GM12878 (cell line): ENCODE measurements around the gene CNR2. TPM values are rescaled to one million over a fixed set of nuclear protein-coding genes. Genes with fewer than 3 reads are reported as not detected.

ENCODE experiments used
- ATAC-seq: fragments of 200-7000 bp; cut with Tn5 transposase; 3 replicates; pipeline ENCODE4 v1.9.1; 2020; ENCODE audit warnings: mild to moderate bottlenecking, moderate library complexity
- BruUV-seq: library from RNA; stranded (reverse); fragments of 400-500 nt; replicated peaks from 2 replicates; lab custom pipeline; 2021; lab: Mats Ljungman, UMichigan
- CTCF ChIA-PET: fragments of 300-600 bp; sonication (Branson Sonifier 250); formaldehyde crosslinking; extraction: SDS; loops from one replicate; lab custom pipeline; 2021; ENCODE audit warnings: inconsistent platforms; lab: Yijun Ruan, JAX
- POLR2A ChIA-PET: fragments of 350-600 bp; formaldehyde crosslinking; extraction: SDS; loops from one replicate; lab custom pipeline; 2021; ENCODE audit warnings: inconsistent platforms; lab: Charles Lee
- RAD21 ChIA-PET: fragments of 300-600 bp; sonication (Branson Sonifier 250); formaldehyde crosslinking; loops from one replicate; lab custom pipeline; 2023; ENCODE audit warnings: antibody characterized with exemption; ENCODE audit not compliant: unreplicated experiment; lab: Charles Lee
- SMC1A ChIA-PET: fragments of 300-600 bp; sonication (Branson Sonifier 250); formaldehyde crosslinking; loops from one replicate; lab custom pipeline; 2023; ENCODE audit not compliant: unreplicated experiment, uncharacterized antibody; lab: Charles Lee
- DNase-seq: peaks from one replicate; pipeline ENCODE4 v3.0.0-alpha.2; 2011; ENCODE audit warnings: low read depth, low spot score
- FAIRE-seq: peaks from 3 replicates; lab custom pipeline; 2011; peaks lifted over from hg19 to GRCh38; lab: Jason Lieb, UNC
- H2AFZ ChIP-seq: 2 replicates; pipeline ENCODE4 v1.6.0; 2011; ENCODE audit warnings: low read depth, low read length, control low read depth; ENCODE audit not compliant: control insufficient read depth
- H3K27ac ChIP-seq: 2 replicates; pipeline ENCODE4 v1.5.1; 2011; ENCODE audit warnings: control low read depth; ENCODE audit not compliant: control insufficient read depth, insufficient read depth
- H3K27me3 ChIP-seq, 2 experiments: replicated peaks in 1 of 2; 2 replicates each; pipeline versions ENCODE4 v1.6.0 to v1.6.1; 2011; ENCODE audit warnings: low read length in 1 of 2; ENCODE audit not compliant: control insufficient read depth in 2 of 2, insufficient read depth in 2 of 2
- H3K36me3 ChIP-seq, 2 experiments: 2 replicates each; pipeline ENCODE4 v1.5.1; 2011; ENCODE audit warnings: low read length in 1 of 2; ENCODE audit not compliant: control insufficient read depth in 2 of 2, insufficient read depth in 2 of 2
- H3K4me1 ChIP-seq: 2 replicates; pipeline ENCODE4 v1.6.1; 2011; ENCODE audit warnings: mild to moderate bottlenecking, low read length, moderate library complexity, mixed read lengths; ENCODE audit not compliant: control insufficient read depth, insufficient read depth
- H3K4me2 ChIP-seq: 2 replicates; pipeline ENCODE4 v1.6.0; 2011; ENCODE audit warnings: control low read depth; ENCODE audit not compliant: control insufficient read depth, insufficient read depth
- H3K4me3 ChIP-seq: fragments of 200-600 bp; sonication (generic); 2 replicates; pipeline ENCODE4 v1.5.1; 2016
- H3K79me2 ChIP-seq: 2 replicates; pipeline ENCODE4 v1.6.0; 2011; ENCODE audit warnings: low read length; ENCODE audit not compliant: control insufficient read depth, insufficient read depth
- H3K9ac ChIP-seq: 2 replicates; pipeline ENCODE4 v1.8.0; 2011; ENCODE audit warnings: low read length, control low read depth, mixed read lengths; ENCODE audit not compliant: control insufficient read depth, insufficient read depth
- H3K9me3 ChIP-seq: replicated peaks from 3 replicates; pipeline ENCODE4 v1.5.1; 2011; ENCODE audit warnings: mild to moderate bottlenecking, low read length; ENCODE audit not compliant: control insufficient read depth, insufficient read depth
- H4K20me1 ChIP-seq: 2 replicates; pipeline ENCODE4 v1.6.0; 2011; ENCODE audit not compliant: control insufficient read depth, insufficient read depth
- EGR1 ChIP-seq, 2 experiments: IDR thresholded peaks; 1 replicate in 1 of 2; 2 replicates in 1 of 2; pipeline ENCODE4 v1.6.1; 2011 to 2012; ENCODE audit warnings: low read depth in 2 of 2, low read length in 2 of 2, borderline replicate concordance in 1 of 2, mild to moderate bottlenecking in 1 of 2, moderate library complexity in 1 of 2
- NFYB ChIP-seq: IDR thresholded peaks from 2 replicates; pipeline ENCODE4 v1.6.1; 2011; ENCODE audit warnings: low read depth, mild to moderate bottlenecking, low read length, improper control_type of control experiment, moderate library complexity; ENCODE audit not compliant: insufficient read depth
- TCF12 ChIP-seq: IDR thresholded peaks from 2 replicates; pipeline ENCODE4 v1.6.1; 2011; ENCODE audit warnings: low read depth, mild to moderate bottlenecking, low read length
- WGBS: methylation state at CpG from one replicate; pipeline ENCODE4 v1.1.6; 2016; ENCODE audit warnings: low lambda C conversion rate; ENCODE audit not compliant: insufficient replicate concordance, insufficient coverage; ENCODE audit errors: missing lambda C conversion rate; 5-methylcytosine and 5-hydroxymethylcytosine counted together
- in situ Hi-C: fragments of 300-500 bp; cut with MboI; formaldehyde crosslinking; loops from 9 replicates; pipeline ENCODE4 v1.14.3; 2018; ENCODE audit warnings: mixed read lengths
- intact Hi-C: fragments of 100-400 bp; cut with micrococcal nuclease; formaldehyde crosslinking; loops from one replicate; pipeline ENCODE4 v1.14.2; 2022; ENCODE audit not compliant: unreplicated experiment
- polyA plus RNA-seq, 11 experiments: library from polyadenylated mRNA; depleted of rRNA in 4 of 11; unstranded in 6 of 11; stranded (reverse) in 5 of 11; fragments of >200 nt; fragmentation: Nextera tagmentation in 4 of 11; fragmentation: Illumina TruSeq in 1 of 11; extraction: Ambion mirVana in 4 of 11; extraction: Trizol in 1 of 11; gene quantifications; 1 replicate in 1 of 11; 2 replicates in 10 of 11; pipeline versions ENCODE4 v1.2.1 to v1.2.3, GENCODE V29; 2011 to 2016; ENCODE audit warnings: inconsistent platforms in 2 of 11, missing spikeins in 2 of 11, low read depth in 1 of 11
- total RNA-seq, 4 experiments: library from RNA; depleted of rRNA in 3 of 4; stranded (reverse); fragments of >200 nt in 3 of 4; fragmentation: Illumina TruSeq in 1 of 4; extraction: Trizol in 1 of 4; gene quantifications; 2 replicates each; pipeline versions ENCODE4 v1.2.1 to v1.2.3, GENCODE V29; 2013 to 2021
- TF ChIP-seq, protein P1 (sequence below): IDR thresholded peaks from 2 replicates; pipeline ENCODE4 v1.6.1; 2012; ENCODE audit warnings: improper control_type of control experiment, low read depth, low read length; ENCODE audit not compliant: insufficient replicate concordance

CNR2 gene
- total and polyA plus RNA-seq, 10 of the 15 experiments (the other 5 are each of a cell fraction or from before 2014, with no cell fraction given): 0.46 to 19.8 (median 12.2) TPM

- no peak for DNase-seq
- intact Hi-C loops (no loop called here), in situ Hi-C loops (no loop called here)
- Histone ChIP-seq H2AFZ (no peak overlapping the region), H3K4me1 (no peaks in the 10 kb centered on the region), H3K9me3 (peaks cover 18% of the 10 kb centered on the region), H3K27ac (no peak overlapping the region), H3K4me3 (no peak overlapping the region), H3K4me2 (no peak overlapping the region), H3K79me2 (no peaks in the 10 kb centered on the region), H3K27me3 (no peaks in the 10 kb centered on the region; a peak in 1 of 4 replicates), H3K9ac (no peak overlapping the region), H3K36me3 (peaks cover 0 to 9% of the 10 kb centered on the region in 2 experiments; a peak in 2 of 4 replicates), H4K20me1 (no peaks in the 10 kb centered on the region)
- ChIA-PET CTCF (interaction anchor here (1.1 kb wide), 1 partner anchor 64 kb away, joined by 5 read pairs; no protein-coding TSS in a partner anchor), SMC1A (no interaction called here), RAD21 (interaction anchor here (0.6 kb wide), 1 partner anchor 64 kb away, joined by 3 read pairs; no protein-coding TSS in a partner anchor), POLR2A (interaction anchor here (0.5 to 0.6 kb wide), 2 partner anchors 26 to 35 kb away, joined by 5 to 6 read pairs; no protein-coding TSS in a partner anchor)
- no peak for FAIRE-seq
- no TSS peak for BruUV-seq
- no peak for ATAC-seq
- 73% methylated on average over 3 of the region's 3 CpGs for WGBS
- TF ChIP-seq EGR1 (IDR thresholded peaks at IDR 0.05; ENCODE audit: borderline replicate concordance in 1 of 2, low read depth in 2 of 2, low read length in 2 of 2) (no peak), TCF12 (no peak), NFYB (no peak)
- TF ChIP-seq, protein P1, sequence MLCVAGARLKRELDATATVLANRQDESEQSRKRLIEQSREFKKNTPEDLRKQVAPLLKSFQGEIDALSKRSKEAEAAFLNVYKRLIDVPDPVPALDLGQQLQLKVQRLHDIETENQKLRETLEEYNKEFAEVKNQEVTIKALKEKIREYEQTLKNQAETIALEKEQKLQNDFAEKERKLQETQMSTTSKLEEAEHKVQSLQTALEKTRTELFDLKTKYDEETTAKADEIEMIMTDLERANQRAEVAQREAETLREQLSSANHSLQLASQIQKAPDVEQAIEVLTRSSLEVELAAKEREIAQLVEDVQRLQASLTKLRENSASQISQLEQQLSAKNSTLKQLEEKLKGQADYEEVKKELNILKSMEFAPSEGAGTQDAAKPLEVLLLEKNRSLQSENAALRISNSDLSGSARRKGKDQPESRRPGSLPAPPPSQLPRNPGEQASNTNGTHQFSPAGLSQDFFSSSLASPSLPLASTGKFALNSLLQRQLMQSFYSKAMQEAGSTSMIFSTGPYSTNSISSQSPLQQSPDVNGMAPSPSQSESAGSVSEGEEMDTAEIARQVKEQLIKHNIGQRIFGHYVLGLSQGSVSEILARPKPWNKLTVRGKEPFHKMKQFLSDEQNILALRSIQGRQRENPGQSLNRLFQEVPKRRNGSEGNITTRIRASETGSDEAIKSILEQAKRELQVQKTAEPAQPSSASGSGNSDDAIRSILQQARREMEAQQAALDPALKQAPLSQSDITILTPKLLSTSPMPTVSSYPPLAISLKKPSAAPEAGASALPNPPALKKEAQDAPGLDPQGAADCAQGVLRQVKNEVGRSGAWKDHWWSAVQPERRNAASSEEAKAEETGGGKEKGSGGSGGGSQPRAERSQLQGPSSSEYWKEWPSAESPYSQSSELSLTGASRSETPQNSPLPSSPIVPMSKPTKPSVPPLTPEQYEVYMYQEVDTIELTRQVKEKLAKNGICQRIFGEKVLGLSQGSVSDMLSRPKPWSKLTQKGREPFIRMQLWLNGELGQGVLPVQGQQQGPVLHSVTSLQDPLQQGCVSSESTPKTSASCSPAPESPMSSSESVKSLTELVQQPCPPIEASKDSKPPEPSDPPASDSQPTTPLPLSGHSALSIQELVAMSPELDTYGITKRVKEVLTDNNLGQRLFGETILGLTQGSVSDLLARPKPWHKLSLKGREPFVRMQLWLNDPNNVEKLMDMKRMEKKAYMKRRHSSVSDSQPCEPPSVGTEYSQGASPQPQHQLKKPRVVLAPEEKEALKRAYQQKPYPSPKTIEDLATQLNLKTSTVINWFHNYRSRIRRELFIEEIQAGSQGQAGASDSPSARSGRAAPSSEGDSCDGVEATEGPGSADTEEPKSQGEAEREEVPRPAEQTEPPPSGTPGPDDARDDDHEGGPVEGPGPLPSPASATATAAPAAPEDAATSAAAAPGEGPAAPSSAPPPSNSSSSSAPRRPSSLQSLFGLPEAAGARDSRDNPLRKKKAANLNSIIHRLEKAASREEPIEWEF: no peak
Observed at GRCh38 chr1:23875382-23875781, 37.8 kb downstream of the CNR2 start.
